ENCODE measurements around the gene NECAB2. TPM values are rescaled to one million over a fixed set of nuclear protein-coding genes. Genes with fewer than 3 reads are reported as not detected.

The NECAB2 gene
- total RNA-seq, 2 donors from 2014 or later, result 2.8 TPM; not detected in 1

DNA sequence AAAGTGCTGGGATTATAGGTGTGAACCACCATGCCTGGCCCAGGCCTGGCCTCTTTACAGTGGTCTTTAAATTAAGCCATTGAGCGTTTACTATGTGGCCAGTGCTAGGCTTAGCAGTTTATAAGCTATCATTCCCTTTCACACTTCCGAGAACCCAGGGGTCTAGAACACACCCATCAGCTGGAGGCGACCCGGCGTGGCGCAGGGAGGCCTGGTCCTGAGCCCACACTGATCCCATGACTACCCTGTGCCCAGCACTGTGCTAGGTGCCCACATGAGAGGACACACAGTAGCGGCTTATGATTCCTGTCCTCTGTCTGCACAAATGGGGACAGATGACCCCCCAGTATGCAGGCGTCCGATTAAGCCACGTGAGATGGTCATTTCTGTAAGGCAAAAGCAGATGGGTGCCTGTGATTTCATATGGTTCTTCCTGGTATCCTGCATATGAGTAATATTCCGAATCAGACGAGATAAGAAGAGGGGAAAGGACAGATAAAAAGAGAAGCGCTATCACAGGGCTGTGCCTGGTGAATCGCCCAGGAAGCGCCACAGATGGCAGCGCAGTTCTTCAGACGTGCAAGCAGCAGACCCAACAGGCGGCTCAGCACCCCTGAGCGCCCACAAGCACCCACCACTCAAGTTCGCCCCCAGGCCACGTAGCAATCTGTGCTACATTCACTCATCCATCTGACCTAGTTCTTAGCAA is 9.8 kb upstream of the NECAB2 start:
- Histone ChIP-seq H3K27me3 (replicated peaks; ENCODE audit: insufficient read depth) (no peaks in the 10 kb centered on the region), H3K4me1 (replicated peaks) (peaks cover 4% of the 10 kb centered on the region), H3K4me3 (no peak overlapping the region), H3K36me3 (no peaks in the 10 kb centered on the region), H3K27ac (no peak overlapping the region), H3K9me3 (no peaks in the 10 kb centered on the region)
- WGBS, result 82% methylated on average over 21 of the region's 21 CpGs
- TF ChIP-seq, protein P1, sequence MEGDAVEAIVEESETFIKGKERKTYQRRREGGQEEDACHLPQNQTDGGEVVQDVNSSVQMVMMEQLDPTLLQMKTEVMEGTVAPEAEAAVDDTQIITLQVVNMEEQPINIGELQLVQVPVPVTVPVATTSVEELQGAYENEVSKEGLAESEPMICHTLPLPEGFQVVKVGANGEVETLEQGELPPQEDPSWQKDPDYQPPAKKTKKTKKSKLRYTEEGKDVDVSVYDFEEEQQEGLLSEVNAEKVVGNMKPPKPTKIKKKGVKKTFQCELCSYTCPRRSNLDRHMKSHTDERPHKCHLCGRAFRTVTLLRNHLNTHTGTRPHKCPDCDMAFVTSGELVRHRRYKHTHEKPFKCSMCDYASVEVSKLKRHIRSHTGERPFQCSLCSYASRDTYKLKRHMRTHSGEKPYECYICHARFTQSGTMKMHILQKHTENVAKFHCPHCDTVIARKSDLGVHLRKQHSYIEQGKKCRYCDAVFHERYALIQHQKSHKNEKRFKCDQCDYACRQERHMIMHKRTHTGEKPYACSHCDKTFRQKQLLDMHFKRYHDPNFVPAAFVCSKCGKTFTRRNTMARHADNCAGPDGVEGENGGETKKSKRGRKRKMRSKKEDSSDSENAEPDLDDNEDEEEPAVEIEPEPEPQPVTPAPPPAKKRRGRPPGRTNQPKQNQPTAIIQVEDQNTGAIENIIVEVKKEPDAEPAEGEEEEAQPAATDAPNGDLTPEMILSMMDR (IDR thresholded peaks at IDR 0.05), result no peak
- TF ChIP-seq POLR2AphosphoS5 (IDR thresholded peaks at IDR 0.05), result no peak
- TF ChIP-seq POLR2A (IDR thresholded peaks at IDR 0.05), result no peak
- DNase-seq (ENCODE audit: low spot score), result no peak
- intact Hi-C loops (cut with DNase I), result loop anchor here (10.0 kb wide), 1 partner anchor 327 kb away; no protein-coding TSS in a partner anchor

- intact Hi-C loops (cut with DNase I), result loop anchor here (10.0 kb wide), 1 partner anchor 326 kb away; no protein-coding TSS in a partner anchor
These were observed 9.0 kb upstream of the NECAB2 start for GRCh38 chr16:83958846-83959565.

DNA sequence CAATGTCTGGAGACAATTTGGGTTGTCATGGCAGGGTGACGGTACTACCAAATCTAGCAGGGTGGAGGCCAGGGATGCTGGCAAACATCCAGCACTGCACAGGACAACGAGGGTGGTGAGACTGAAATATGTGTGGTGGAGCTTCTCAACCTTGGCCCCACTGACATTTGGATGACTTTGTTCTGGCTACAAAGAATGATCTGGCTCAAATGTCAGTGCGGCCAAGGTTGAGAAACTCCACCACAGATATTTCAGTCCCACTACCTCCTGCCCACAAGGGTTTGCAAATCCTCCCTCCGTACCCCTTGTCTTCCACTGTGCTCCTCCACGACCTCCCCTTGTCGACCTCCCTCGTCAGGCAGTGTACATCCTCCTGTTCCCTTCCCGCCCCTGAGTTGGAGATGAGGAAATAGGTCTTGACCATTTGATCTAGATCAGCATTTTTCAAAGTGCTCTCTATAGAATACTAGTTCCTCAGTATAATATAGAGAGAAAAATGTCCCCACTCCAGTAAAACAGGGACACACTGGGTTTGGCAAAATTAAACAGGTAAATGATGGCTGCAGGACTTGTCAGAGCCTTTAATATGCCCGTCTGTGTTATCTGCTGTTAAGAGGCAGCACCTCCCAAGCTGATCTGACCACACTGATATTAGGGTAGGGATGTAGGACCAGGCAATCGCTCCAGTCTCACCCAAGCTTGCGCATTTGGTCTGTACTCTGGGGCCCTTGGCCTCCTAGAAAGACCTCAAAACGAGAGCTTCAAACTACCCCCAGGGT is 8.2 kb upstream of the NECAB2 start:
- no peaks in the 10 kb centered on the region for H3K4me1 ChIP-seq (replicated peaks)
- DNase-seq (ENCODE audit: low spot score), result no peak

More at GRCh38 chr16:83958846-83959565, 9.0 kb upstream of the NECAB2 start:
- no peaks in the 10 kb centered on the region for H3K4me1 ChIP-seq (replicated peaks)
- TF ChIP-seq, protein P1 (IDR thresholded peaks at IDR 0.05), result no peak
- TF ChIP-seq POLR2A (IDR thresholded peaks at IDR 0.05) (no peak), POLR2AphosphoS5 (IDR thresholded peaks at IDR 0.05) (no peak)
- H3K27me3 ChIP-seq (replicated peaks; ENCODE audit: insufficient read depth), result no peaks in the 10 kb centered on the region
- no peaks in the 10 kb centered on the region for H3K9me3 ChIP-seq
- H3K27ac ChIP-seq, result no peak overlapping the region
- H3K36me3 ChIP-seq, result no peaks in the 10 kb centered on the region
- no peak for DNase-seq (ENCODE audit: low spot score)
- 76% methylated on average over 21 of the region's 21 CpGs for WGBS
- no peak overlapping the region for H3K4me3 ChIP-seq

GRCh38 chr16:83960521-83961249 is 7.4 kb upstream of the NECAB2 start:
- Histone ChIP-seq H3K4me3 (no peak overlapping the region), H3K27me3 (replicated peaks; ENCODE audit: insufficient read depth) (no peaks in the 10 kb centered on the region), H3K4me1 (replicated peaks) (no peaks in the 10 kb centered on the region), H3K36me3 (no peaks in the 10 kb centered on the region), H3K9me3 (no peaks in the 10 kb centered on the region), H3K27ac (no peak overlapping the region)
- 93% methylated on average over 29 of the region's 29 CpGs for whole genome bisulfite sequencing
- DNase-seq (ENCODE audit: low spot score), result no peak
- intact Hi-C loops (cut with DNase I), result loop anchor here (10.0 kb wide), 2 partner anchors 214 to 524 kb away; no protein-coding TSS in a partner anchor
- TF ChIP-seq, protein P1 (IDR thresholded peaks at IDR 0.05), result no peak

More for the DNA sequence above, 8.2 kb upstream of the NECAB2 start:
- no peaks in the 10 kb centered on the region for H3K36me3 ChIP-seq
- no peaks in the 10 kb centered on the region for H3K27me3 ChIP-seq (replicated peaks; ENCODE audit: insufficient read depth)
- no peaks in the 10 kb centered on the region for H3K9me3 ChIP-seq
- TF ChIP-seq, protein P1 (IDR thresholded peaks at IDR 0.05), result no peak
- TF ChIP-seq POLR2AphosphoS5 (IDR thresholded peaks at IDR 0.05), result no peak
- TF ChIP-seq POLR2A (IDR thresholded peaks at IDR 0.05), result no peak
- 86% methylated on average over 12 of the region's 12 CpGs for WGBS
- intact Hi-C loops (cut with DNase I), result loop anchor here (10.0 kb wide), 3 partner anchors 215 to 525 kb away; no protein-coding TSS in a partner anchor
- H3K27ac ChIP-seq, result no peak overlapping the region
- H3K4me3 ChIP-seq, result no peak overlapping the region

All from prostate gland (tissue), 2 donors.